ENCODE measurements around the gene CORO2A. TPM values are rescaled to one million over a fixed set of nuclear protein-coding genes. Genes with fewer than 3 reads are reported as not detected.
A peak's percentile ranks its signal among the peaks of the same experiment; 100 is the strongest.

CORO2A gene, protein sequence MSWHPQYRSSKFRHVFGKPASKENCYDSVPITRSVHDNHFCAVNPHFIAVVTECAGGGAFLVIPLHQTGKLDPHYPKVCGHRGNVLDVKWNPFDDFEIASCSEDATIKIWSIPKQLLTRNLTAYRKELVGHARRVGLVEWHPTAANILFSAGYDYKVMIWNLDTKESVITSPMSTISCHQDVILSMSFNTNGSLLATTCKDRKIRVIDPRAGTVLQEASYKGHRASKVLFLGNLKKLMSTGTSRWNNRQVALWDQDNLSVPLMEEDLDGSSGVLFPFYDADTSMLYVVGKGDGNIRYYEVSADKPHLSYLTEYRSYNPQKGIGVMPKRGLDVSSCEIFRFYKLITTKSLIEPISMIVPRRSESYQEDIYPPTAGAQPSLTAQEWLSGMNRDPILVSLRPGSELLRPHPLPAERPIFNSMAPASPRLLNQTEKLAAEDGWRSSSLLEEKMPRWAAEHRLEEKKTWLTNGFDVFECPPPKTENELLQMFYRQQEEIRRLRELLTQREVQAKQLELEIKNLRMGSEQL
- total RNA-seq = 0.59 and 0.78 TPM in 2 replicates

DNA sequence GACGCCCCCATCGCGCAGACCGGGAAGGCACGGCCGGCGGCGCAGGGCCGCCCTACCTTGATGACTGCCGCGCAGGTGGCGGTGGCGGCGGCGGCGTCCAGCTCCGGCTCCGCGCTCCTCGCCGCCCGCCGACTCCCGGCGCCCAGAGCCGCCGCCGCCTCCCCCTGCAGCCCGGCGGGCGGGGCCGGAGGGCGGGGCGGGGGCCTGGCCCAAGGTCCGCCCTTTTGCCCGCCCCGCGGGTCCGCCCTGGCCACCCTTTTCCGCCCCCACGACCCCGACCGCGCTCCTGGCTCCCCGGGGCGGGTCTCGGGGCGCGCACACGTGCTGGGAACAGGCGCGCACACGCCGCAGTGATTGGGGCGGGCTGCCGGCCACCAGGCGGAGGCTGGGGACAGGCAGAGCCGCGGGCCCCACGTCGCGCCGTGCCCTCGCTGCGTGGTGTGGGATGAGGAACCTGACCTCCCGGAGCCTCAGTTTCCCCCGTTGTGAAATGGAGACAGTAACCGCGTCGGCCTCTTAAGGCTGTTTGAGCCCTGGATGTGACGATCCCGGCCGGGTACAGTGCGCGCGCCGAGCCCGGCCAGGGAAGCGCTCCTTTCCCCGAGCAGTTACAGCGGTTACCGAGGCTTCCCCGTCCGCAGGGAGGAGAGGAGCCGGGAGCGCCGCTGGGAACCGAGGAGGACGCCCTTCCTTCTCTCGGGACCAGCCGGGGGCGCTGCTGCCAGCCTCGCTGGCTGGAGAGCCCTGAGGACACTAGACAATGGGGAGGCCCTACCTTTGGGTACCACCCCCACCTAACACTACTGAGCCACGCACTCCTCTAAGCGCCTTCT lies at the start of gene CORO2A:
CORO2A (minus strand) TSS at position 135 of the 833 bp plus-strand sequence. CDS start 34,977 bp downstream, outside the sequence.
- no peaks in the 10 kb centered on the region for H3K36me3 Mint-ChIP-seq (ENCODE audit: low read depth)
- POLR2A ChIA-PET = interaction anchor here (0.6 to 1.5 kb wide), 7 partner anchors 73 to 270 kb away, joined by 3 to 6 read pairs (median 4); partner anchors contain the start of genes NANS, TRIM14 and TRMO
- TF ChIP-seq, protein P1, sequence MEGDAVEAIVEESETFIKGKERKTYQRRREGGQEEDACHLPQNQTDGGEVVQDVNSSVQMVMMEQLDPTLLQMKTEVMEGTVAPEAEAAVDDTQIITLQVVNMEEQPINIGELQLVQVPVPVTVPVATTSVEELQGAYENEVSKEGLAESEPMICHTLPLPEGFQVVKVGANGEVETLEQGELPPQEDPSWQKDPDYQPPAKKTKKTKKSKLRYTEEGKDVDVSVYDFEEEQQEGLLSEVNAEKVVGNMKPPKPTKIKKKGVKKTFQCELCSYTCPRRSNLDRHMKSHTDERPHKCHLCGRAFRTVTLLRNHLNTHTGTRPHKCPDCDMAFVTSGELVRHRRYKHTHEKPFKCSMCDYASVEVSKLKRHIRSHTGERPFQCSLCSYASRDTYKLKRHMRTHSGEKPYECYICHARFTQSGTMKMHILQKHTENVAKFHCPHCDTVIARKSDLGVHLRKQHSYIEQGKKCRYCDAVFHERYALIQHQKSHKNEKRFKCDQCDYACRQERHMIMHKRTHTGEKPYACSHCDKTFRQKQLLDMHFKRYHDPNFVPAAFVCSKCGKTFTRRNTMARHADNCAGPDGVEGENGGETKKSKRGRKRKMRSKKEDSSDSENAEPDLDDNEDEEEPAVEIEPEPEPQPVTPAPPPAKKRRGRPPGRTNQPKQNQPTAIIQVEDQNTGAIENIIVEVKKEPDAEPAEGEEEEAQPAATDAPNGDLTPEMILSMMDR (IDR thresholded peaks at IDR 0.05) = no peak
- H3K27me3 Mint-ChIP-seq = no peaks in the 10 kb centered on the region
- H3K4me3 Mint-ChIP-seq = peak within 1 kb of the TSS; percentile 88
- CTCF ChIA-PET = interaction anchor here (1.1 to 1.5 kb wide), 2 partner anchors 89 to 122 kb away, joined by 3 to 4 read pairs; no protein-coding TSS in a partner anchor
- ATAC-seq (ENCODE audit: low read depth) = peak; percentile 91
- intact Hi-C loops (cut with micrococcal nuclease) = loop anchor here (1.0 to 5.0 kb wide), 6 partner anchors 62 to 605 kb away; partner anchors contain the start of genes ANKS6, NANS, TBC1D2 and TRIM14
- H3K4me1 Mint-ChIP-seq = peaks cover 5% of the 10 kb centered on the region
- no peak within 1 kb of the TSS for H3K27ac Mint-ChIP-seq
- DNase-seq = peak; percentile 70
- no peaks in the 10 kb centered on the region for H3K9me3 Mint-ChIP-seq

DNA sequence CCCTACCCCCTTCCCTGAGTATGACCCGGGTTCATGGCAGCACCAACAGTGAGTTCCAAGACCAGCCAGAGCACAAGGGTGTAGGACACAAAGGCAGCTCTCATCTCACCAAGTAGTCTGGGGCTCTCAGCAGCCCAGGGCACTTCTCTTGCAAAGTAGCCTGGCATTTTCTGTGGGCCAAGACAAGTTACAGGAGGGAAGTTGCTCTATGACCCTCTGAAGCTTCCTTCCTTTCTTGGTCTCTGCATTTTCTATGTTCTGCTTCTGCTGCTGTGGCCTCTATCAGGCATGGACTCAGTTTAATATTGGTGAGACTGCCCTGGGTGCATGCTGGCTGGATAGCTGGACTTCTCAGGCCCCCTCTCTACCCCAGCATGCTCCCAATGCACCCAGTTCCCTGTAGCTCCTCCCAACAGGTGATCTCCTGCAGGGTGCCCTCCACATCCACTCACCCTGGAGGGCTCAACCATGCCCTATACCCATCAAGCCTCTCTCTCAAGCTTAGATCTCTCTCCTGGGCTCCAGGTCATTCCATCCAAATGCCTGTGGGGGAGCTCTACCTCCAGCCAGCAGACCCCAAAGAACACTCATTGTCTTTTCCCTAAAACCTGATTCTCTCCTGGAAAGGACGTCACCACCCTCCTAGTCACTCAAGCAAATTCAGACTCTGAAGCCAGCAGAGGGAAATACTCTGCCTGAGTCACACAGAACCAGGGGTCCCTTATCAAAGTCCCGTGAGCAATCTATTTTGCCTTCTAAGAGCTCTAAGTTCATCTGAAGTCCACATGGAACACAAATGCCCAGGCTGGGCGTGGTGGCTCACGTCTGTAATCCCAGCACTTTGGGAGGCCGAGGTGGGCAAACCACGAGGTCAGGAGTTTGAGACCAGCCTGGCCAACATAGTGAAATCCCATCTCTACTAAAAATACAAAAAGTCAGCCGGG lies 49.2 kb upstream of the CORO2A start:
- intact Hi-C loops (cut with micrococcal nuclease) = no loop called here
- TF ChIP-seq, protein P1 (IDR thresholded peaks at IDR 0.05) = no peak
- no peaks in the 10 kb centered on the region for H3K27me3 Mint-ChIP-seq
- ATAC-seq (ENCODE audit: low read depth) (no peak), DNase-seq (no peak)
- H3K9me3 Mint-ChIP-seq = no peaks in the 10 kb centered on the region
- H3K4me3 Mint-ChIP-seq = no peak overlapping the region
- CTCF ChIA-PET = interaction anchor here (0.9 kb wide), 1 partner anchor 37 kb away, joined by 4 read pairs; no protein-coding TSS in a partner anchor
- H3K36me3 Mint-ChIP-seq (ENCODE audit: low read depth) = peaks cover 3% of the 10 kb centered on the region
- H3K27ac Mint-ChIP-seq = no peak overlapping the region
- POLR2A ChIA-PET = interaction anchor here (0.7 to 1.2 kb wide), 2 partner anchors 14 to 21 kb away, joined by 3 to 8 read pairs; partner anchors contain the start of gene TBC1D2
- H3K4me1 Mint-ChIP-seq = no peaks in the 10 kb centered on the region

GRCh38 chr9:98240475-98240874 lies 48.0 kb upstream of the CORO2A start:
- POLR2A ChIA-PET = no interaction called here
- ATAC-seq (ENCODE audit: low read depth) = no peak
- intact Hi-C loops (cut with micrococcal nuclease) = no loop called here

DNA sequence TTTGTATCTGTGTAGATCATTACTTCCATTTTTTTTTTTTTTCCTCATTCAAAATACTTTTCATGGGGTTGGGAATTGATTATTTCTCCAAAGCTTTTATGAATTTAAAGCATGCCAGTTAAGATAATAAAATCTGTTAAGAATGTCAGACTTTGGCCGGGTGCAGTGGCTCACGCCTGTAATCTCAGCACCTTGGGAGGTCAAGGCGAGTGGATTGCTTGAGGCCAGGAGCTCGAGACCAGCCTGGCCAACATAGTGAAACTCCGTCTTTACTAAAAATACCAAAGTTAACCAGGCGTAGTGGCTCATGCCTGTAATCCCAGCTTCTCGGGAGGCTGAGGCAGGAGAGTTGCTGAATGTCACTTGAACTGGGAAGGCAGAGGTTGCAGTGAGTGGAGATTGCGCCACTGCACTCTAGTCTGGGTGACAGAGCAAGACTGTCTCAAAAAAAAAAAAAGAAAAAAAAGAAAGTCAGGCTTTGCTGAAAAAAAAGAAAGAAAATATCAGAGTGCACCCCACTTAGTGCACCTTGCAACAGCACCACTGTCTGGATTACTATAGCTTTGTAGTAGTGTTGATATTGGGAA lies 44.6 kb upstream of the CORO2A start:
- TF ChIP-seq, protein P1 (IDR thresholded peaks at IDR 0.05) = no peak
- POLR2A ChIA-PET = interaction anchor here (0.7 kb wide), 1 partner anchor 540 kb away, joined by 4 read pairs; no protein-coding TSS in a partner anchor
- Mint-ChIP-seq H3K4me3 (no peak overlapping the region), H3K27me3 (no peaks in the 10 kb centered on the region), H3K36me3 (ENCODE audit: low read depth) (peaks cover 8% of the 10 kb centered on the region), H3K27ac (no peak overlapping the region), H3K4me1 (no peaks in the 10 kb centered on the region), H3K9me3 (no peaks in the 10 kb centered on the region)
- DNase-seq (no peak), ATAC-seq (ENCODE audit: low read depth) (no peak)
- CTCF ChIA-PET = interaction anchor here (0.7 kb wide), 1 partner anchor 280 kb away, joined by 3 read pairs; no protein-coding TSS in a partner anchor
- intact Hi-C loops (cut with micrococcal nuclease) = no loop called here

More at GRCh38 chr9:98240475-98240874, 48.0 kb upstream of the CORO2A start:
- Mint-ChIP-seq H3K4me1 (no peaks in the 10 kb centered on the region), H3K27ac (no peak overlapping the region), H3K4me3 (no peak overlapping the region), H3K27me3 (no peaks in the 10 kb centered on the region), H3K36me3 (ENCODE audit: low read depth) (peaks cover 3% of the 10 kb centered on the region), H3K9me3 (no peaks in the 10 kb centered on the region)
- DNase-seq = no peak
- TF ChIP-seq, protein P1 (IDR thresholded peaks at IDR 0.05) = no peak
- CTCF ChIA-PET = no interaction called here

Data from activated B cell treated with CpG ODN at 0.5 μM for 24 hours (primary cell).